ENCODE measurements around the gene SPDYE6.
"Not testable (repeated sequence)": the region's sequence is repeated elsewhere in the genome, so short reads cannot be mapped to it uniquely, and the experiment has no call there.

Gene SPDYE6

DNA sequence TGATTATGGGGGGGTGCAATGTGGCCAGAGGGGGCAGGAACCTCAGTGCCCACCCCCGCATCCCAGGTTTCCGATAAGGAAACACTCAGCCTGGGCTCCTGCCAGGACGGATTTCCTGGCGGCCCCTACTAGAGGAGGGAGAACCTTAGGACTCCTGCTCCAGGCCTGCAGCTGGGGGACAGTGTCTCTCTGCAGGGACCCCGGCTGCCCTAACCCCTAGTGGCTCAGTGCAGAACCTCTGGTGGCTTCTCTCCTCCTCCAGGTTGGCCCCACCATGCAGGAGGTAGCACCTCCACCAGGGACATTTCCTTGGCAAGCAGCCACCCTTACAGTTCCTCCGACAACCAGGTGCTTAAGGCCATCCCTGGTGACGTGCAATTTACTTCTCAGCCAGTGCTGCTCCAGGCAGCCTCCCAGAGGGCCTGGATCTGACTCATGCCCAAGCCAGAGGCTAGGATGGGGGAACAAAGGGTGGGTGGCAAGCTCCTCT, 37.7 kb downstream of the SPDYE6 start:
- DNase-seq (ENCODE audit: low read depth in 2 of 2), result no peak

DNA sequence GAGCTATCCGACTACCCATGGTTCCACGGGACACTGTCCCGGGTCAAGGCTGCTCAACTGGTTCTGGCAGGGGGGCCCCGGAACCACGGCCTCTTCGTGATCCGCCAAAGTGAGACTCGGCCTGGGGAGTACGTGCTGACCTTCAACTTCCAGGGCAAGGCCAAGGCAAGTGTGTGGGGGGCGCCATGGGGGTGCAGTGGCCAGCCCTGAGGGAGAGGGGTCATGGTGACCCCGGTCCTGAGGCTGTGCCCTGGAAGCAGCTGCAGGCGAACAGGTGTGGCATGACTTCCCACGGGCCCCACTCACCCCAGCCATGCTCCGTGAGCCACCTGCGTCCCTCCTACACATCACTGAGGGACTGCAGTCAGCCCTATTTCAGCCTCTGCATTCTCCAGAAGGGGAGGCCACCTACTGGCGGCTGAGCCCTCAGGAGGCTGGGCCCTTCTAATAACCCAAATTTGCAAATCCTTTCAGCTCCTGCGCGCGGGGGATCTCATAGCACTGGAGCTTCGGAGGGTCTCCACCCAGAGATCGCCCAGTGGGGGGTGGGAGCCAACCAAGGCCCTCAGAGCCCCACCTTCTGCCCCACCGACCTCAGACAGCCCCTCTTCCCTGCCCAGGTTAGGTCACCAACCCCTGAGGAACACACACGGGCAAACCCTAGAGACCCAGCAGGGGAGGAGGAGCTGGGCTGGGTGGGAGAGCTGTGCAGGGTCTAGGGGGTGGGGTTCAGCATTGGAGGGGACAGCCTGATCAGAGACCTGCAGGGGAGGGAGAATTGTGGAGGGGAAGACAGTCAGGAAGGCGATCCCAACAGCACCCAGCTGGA, 38.8 kb downstream of the SPDYE6 start:
- no peak for DNase-seq (ENCODE audit: low read depth in 2 of 2)

DNA sequence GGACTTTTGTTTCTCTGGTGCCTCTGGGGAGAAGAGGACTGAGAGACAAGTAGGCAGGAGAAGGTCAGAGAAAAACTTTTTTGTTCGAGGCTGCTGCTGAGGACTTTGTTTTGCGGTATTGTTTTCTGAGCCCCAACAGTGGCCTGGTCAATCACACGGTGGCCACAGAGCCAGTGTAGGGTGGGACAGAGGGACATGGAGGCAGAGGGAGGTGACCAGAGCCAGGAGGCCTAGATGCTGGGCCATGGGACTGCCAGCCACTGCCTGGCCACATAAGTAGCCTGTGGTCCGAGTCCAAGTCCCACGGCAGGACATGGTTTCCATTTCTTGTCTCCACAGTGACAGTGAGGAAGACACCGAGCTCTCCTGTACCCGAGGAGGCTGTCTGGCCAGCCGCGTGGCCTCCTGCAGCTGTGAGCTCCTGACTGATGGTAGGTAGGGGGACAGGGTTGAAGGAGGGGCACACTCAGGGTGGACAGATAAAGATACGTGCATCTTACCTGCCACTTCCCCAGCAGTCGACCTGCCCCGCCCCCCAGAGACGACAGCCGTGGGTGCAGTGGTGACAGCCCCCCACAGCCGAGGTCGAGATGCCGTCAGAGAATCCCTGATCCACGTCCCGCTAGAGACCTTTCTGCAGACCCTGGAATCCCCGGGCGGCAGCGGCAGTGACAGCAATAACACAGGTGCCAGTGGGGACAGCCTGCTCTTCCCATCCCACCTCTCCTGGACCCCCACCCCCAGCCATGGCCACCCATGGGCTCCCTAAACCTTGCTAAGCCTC, 42.1 kb downstream of the SPDYE6 start:
- no peak for DNase-seq (ENCODE audit: low read depth in 2 of 2)

DNA sequence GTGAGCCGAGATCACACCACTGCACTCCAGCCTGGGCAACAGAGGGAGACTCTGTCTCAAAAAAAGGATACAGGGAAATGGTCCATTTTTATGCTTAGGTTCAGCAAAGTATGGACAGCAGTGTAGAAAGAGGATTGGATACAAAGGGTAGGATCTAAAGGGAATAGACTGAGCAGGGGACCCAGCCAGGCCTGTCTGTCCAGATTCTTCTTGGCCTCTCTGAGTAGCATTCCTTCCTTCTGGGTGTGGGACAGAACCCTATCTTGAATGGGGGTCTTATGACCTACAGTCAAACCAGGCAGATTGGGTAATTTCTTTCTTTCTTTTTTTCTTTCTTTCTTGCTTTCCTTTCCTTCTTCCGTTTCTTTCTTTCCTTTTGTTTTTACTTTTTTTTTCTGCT, 43.9 kb downstream of the SPDYE6 start:
- DNase-seq (ENCODE audit: low read depth in 2 of 2), result no peak

DNA sequence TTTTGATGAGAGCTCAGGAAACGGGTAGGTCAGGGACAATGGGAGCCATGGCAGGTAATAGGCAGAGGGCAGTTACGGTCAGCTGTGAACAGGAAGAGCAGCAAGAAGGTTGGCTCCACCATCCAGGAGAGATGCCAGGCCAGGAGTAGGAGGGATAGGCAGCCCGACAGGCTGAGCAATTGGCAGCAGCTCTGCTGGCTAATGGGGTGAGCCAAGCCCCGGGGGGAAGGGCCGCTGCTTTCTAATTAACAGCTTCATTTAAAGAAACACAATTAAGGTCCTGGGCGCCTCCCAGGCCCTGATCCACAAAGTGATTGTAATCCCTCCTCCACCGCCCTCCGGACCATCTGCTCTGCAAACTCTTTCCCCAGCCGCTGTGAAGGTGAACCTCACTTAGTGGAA, 45.8 kb downstream of the SPDYE6 start:
- DNase-seq (ENCODE audit: low read depth in 2 of 2), result no peak

DNA sequence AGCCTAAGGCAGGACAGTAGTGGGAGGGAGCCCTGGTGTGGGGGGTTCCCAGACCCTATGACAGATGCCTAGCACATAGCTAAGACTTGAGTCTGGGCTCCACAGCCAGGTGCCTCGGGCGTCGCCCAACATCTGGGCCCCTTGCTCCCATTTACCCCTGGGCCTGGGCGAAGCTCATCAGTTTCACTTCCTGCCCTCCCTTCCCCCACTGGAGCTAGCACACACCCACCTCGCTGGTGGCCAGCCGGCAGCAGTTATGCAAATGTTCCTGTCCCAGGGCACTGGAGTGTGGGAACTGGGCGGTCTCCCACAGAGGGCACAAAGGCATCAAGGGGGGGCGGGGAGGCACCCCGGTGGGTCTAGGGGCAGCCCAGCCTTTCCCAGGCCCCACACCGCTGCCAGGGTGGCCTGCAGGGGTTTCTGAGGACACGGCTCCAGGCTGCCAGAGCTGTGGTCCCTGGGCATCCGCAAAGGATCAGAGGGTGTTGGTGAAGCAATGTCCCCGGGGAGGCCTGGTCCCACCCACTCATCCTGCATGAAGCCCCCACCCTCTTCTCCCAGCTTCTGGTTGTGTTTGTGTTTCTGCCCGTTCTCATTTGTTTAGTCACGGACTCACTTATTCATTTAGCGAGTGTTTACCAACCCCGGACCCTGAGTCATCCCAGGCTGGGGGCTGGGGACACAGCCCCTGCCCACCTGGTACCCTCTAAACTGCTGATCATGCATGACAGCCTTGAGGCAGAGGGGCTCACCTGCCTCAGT, 49.1 kb downstream of the SPDYE6 start:
- DNase-seq (ENCODE audit: low read depth in 2 of 2), result no peak

DNA sequence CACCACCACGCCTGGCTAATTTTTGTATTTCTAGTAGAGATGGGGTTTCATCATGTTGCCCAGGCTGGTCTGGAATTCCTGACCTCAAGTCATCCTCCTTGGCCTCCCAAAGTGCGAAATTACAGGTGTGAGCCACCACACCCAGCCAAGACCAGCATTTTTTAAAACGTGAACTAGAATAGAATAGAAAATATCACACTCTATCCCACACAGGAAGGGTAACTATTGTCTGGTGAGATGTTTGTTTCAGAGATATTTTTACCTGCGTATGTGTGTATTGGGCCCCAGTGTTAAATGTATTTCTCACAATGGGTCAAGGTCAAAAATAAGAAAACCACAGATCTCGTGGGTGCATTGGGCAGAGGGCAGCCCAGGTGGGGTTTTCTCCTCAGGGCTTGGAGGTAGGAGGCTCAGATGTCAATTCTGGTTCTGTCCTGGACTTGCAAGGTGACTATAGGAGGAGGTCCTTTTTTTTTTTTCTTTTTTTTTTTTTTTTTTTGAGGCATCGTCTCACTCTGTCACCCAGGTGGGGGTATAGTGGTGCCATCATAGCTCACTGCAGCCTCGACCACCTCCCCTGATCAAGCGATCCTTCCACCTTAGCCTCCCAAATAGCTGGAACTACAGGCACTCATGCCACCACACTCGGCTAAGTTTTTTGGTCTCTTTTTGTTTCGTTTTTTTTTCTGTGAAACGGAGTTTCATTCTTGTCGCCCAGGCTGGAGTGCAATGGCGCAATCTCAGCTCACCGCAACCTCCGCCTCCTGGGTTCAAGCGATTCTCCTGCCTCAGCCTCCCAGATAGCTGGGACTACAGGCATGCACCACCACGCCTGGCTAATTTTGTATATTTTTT, 50.6 kb downstream of the SPDYE6 start:
- DNase-seq (ENCODE audit: low read depth in 2 of 2), result no peak

DNA sequence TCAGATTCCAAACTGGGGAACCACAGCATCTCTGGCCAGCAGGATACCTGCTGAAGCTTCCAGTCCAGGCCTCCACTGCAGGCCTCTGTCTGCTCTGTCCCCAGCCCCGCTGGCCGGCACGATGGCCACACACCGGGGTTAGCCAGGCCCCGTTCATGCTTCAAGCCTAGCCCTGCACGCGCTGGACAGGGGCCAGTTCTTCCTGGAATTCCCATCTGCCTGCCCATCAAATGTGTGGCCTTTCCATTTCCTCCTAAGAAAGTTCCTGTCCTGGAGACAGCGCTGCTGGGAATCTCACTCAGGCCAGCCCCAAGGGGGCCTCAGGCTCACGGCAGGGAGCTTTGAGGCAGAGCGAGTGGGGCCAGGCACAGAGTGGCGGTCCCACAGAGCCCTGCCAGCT, 51.6 kb downstream of the SPDYE6 start:
- DNase-seq (ENCODE audit: low read depth in 2 of 2), result no peak

DNA sequence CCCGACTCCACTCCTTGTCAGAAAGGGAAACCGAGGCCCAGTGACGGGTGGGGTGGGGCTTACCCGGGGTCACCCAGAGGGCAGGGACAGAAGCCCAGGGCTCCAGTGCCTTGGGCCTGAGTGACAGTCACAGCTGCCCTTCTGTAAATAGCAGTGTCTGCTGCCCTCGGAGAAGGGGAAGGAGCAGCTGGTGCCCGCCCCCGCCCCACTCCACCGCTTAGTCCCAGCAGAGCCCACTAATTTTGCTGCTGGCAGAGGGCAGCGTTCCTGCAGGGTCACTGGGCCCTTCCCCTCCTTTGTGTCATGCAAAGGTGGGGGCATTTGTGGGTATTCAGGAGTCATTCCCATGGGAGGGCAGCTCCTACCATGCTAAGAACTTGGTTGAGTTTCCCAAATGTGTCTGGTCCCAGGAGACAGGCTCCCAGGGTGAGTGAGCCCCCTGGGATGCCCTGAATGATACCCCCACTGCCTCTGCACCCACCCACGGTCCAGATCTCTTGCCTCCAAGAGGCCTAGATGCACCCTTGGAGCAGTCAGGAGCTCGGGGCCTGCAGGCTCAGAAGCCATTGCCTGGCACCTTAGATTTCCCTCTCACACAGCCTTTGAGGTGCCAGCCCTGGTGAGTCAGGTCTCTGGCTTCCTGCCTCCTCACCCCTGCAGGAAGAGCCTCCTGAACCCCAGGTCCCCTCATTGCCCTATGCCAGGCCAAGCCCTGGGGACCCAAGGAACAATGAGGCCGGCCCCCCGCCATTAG, 52.4 kb downstream of the SPDYE6 start:
- DNase-seq (ENCODE audit: low read depth in 2 of 2), result no peak

DNA sequence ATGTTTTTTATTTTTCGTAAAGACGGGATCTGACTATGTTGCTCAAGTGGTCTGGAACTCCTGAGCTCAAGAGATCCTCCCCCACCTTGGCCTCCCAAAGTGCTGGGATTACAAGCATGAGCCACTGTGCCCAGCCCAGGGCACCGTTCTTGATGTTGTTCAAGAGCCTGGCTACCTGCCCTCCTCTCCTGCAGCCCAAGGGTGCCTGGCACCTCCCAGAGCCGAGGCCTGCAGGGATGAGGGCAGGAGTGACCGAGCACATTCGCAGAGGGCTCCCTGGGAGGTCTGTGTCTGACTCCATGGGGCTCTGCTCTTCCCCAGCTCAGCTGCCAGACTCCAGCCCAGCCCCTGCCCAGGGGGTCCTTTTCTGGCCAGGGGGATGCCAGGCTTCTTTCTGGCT, 54.2 kb downstream of the SPDYE6 start:
- DNase-seq (ENCODE audit: low read depth in 2 of 2), result no peak

DNA sequence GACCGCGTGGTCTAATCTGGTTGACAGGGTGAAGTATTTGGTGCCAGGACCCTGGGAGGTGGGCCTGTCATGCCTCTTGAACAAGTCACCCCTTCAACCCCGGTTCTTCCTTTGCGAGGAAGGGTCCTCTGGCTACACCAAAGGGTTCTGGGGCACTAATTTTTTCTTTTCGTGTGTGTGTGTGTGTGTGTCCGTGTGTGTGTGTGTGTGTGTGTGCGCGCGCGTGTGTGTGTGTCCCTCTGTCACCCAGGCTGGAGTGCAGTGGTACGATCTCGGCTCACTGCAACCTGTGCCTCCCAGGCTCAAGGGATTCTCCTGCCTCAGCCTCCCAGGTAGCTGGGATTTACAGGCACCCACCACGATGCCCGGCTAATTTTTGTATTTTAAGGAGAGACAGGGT, 54.9 kb downstream of the SPDYE6 start:
- DNase-seq (ENCODE audit: low read depth in 2 of 2), result not testable (repeated sequence)

DNA sequence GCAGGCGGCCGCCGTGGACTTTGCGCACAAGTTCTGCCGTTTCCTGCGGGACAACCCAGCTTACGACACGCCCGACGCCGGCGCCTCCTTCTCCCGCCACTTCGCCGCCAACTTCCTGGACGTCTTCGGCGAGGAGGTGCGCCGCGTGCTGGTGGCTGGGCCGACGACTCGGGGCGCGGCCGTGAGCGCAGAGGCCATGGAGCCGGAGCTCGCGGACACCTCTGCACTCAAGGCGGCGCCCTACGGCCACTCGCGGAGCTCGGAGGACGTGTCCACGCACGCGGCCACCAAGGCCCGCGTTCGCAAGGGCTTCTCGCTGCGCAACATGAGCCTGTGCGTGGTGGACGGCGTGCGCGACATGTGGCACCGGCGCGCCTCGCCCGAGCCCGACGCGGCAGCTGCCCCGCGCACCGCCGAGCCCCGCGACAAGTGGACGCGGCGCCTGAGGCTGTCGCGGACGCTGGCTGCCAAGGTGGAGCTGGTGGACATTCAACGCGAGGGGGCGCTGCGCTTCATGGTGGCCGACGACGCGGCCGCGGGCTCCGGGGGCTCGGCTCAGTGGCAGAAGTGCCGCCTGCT, 55.5 kb downstream of the SPDYE6 start:
- no peak for DNase-seq (ENCODE audit: low read depth in 2 of 2)

DNA sequence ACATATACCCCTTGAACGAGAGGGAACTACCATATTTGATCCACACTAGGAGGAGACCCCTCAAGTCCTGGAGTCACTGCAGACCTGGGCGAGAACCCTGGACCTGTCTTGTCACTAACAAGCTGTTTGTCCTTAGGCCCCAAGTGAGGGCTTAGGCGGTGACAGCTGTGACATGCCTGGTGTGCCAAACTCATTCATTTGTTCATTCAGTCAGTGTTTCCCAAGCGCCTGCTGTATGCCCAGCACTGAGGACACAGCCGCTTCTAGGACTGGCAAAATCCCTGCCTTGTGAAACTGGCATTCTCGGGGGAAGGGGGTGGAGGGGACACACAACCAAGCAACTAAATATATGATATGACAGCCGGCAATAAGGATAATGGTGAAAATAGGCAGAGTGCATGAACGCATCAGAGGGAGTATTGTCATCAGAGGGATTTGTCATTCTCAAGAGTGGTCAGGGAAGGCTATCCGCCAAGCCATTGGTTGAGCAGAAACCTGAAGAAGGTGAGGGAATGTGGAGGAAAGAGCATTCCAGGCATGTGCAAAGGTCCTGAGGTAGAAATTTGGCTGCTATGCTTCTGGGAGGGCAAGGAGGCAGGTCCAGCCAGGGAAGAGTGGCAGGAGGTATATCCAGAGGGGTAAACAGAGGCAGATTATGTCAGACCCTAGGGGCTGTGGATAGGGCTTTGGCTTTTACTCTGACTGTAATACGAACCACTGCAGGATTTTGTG, 58.6 kb downstream of the SPDYE6 start:
- no peak for DNase-seq (ENCODE audit: low read depth in 2 of 2)

DNA sequence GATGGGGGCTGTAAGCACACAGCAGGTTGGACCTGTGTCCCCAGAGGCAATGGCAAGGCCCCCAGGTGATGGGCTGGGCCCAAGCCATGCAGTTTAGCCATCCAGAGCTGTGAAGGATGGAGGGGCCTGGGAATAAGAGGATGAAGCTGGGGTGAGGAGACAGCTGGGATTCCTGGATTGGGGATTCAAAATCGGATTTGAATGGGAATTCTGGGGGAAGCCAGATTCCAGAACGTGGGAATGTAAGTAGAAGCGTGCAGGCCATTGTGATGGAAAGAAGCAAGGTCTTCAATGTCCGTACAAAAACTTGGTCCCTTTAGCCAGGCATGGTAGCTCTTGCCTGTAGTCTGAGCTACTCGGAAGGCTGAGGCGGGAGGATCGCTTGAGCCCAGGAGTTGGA, 59.7 kb downstream of the SPDYE6 start:
- no peak for DNase-seq (ENCODE audit: low read depth in 2 of 2)

DNA sequence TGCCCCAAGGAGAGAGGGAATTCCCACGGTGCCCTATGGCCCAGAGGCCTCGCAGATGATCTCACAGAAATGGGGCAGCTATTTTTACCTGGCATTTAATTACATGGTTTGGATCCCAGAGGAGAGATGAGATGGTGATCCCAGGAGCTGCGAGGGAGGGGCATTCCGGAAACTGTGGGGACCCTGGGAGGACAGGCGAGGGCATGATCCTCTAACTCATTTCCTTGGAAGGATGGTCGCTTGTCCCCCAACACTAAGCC, 60.1 kb downstream of the SPDYE6 start:
- no peak for DNase-seq (ENCODE audit: low read depth in 2 of 2)
